Measurements from ENCODE around the gene JMJD1C. TPM values are rescaled to one million over a fixed set of nuclear protein-coding genes. Genes with fewer than 3 reads are reported as not detected.
"Not testable (repeated sequence)": the region's sequence is repeated elsewhere in the genome, so short reads cannot be mapped to it uniquely, and the experiment has no call there.

JMJD1C gene
- total RNA-seq, 2 experiments from 2014 or later = 57.4 to 62.2 TPM

DNA sequence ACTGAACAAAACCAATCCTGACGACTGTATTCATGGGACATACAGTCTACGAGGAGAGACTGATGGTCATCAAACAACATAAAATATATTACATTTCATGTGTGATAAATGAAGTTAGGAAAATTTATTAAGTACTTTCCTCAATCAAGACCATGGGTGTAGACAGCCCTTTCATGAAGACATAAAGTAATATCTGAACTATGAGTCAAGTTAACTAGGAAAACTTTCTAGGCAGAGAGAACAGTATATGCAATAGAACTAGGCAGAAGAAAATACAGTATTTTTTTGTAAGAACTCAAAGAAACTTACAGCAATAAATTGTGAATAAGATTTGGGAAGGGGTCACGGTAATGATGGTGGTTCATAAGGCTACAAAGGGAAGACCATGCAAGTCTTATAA, 112.8 kb downstream of the JMJD1C start:
- H3K36me3 Mint-ChIP-seq (ENCODE audit: low read depth) = peaks cover 3% of the 10 kb centered on the region
- no peak overlapping the region for H3K27ac Mint-ChIP-seq
- H3K4me1 Mint-ChIP-seq = peaks cover 9% of the 10 kb centered on the region
- H3K27me3 Mint-ChIP-seq = no peaks in the 10 kb centered on the region
- ChIA-PET CTCF (no interaction called here), POLR2A (no interaction called here)
- H3K9me3 Mint-ChIP-seq = no peaks in the 10 kb centered on the region
- no peak for DNase-seq
- H3K4me3 Mint-ChIP-seq = no peak overlapping the region

DNA sequence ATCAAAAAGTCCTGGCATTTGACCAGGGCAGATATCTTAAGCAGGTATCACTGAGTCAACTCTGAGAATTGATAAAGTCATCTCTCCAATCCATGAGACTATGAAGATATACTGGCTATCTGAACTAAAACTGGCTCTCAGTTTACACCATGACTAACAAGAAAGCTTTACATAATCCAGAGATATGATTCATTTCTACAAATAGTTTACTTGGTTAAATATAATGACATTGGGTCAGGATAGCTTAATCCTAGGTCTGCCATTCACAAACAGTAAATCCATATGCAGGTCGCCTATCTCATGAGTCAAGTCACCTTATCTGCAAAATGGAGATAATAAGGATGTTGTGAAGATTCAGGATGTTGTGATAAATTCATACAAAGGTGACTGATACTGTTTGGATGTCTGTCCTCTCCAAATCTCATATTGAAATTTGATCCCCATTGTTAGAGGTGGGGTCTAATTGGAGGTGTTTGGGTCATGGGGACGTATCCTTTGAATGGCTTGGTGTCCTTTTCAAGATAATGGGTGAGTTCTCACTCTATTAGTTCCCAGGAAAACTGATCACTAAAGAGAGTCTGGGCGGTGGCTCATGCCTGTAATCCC, 117.4 kb downstream of the JMJD1C start:
- ChIA-PET CTCF (interaction anchor here (0.6 to 0.8 kb wide), 2 partner anchors 37 to 48 kb away, joined by 3 read pairs; no protein-coding TSS in a partner anchor), POLR2A (no interaction called here)
- no peak overlapping the region for H3K4me3 Mint-ChIP-seq
- no peak overlapping the region for H3K27ac Mint-ChIP-seq
- no peak for DNase-seq
- peaks cover 3% of the 10 kb centered on the region for H3K36me3 Mint-ChIP-seq (ENCODE audit: low read depth)
- H3K4me1 Mint-ChIP-seq = peaks cover 2% of the 10 kb centered on the region
- H3K9me3 Mint-ChIP-seq = no peaks in the 10 kb centered on the region
- no peaks in the 10 kb centered on the region for H3K27me3 Mint-ChIP-seq

DNA sequence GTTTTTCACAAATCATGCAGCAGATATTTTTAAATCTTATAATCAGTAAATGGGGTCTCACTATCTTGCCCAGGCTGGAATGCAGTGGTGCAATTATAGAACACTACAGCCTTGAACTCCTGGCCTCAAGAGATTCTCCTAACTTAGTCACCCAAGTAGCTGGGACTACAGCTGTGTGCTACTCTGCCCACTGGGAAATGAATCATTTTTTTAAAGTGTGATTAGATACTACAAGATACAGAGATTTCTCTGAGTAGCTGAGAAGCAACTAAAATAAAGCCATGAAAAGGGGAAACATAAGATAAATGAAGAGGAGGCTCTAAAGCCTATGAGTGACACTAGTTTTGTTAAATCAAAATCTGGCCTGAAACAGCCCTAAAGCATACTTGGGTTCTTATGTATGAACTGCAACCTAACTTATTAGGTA, 119.7 kb downstream of the JMJD1C start:
- Mint-ChIP-seq H3K27ac (no peak overlapping the region), H3K36me3 (ENCODE audit: low read depth) (no peaks in the 10 kb centered on the region), H3K9me3 (no peaks in the 10 kb centered on the region), H3K27me3 (no peaks in the 10 kb centered on the region), H3K4me3 (no peak overlapping the region), H3K4me1 (peaks cover 2% of the 10 kb centered on the region)
- CTCF ChIA-PET = interaction anchor here (0.9 kb wide), 1 partner anchor 60 kb away, joined by 3 read pairs; no protein-coding TSS in a partner anchor
- no peak for DNase-seq
- POLR2A ChIA-PET = no interaction called here

DNA sequence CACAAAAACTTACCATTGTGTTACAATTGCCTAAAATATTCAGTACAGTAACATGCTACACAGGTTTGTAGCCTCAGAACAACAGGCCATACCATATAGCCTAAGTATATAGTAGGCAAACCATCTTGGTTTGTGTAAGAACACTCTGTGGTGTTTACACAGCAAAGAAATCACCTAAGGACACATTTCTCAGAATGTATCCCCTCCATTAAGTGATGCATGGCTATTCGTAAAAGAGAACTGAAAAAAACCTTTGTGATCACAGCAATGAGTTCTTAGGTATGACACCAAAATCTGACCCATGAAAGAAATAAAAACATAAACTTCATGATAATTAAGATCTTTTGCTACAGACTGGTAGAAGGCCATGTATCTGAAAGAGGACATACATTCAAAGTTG, 121.5 kb downstream of the JMJD1C start:
- peaks cover 2% of the 10 kb centered on the region for H3K4me1 Mint-ChIP-seq
- ChIA-PET CTCF (interaction anchor here (1.0 kb wide), 1 partner anchor 8 kb away, joined by 3 read pairs; no protein-coding TSS in a partner anchor), POLR2A (no interaction called here)
- peaks cover 4% of the 10 kb centered on the region for H3K36me3 Mint-ChIP-seq (ENCODE audit: low read depth)
- no peaks in the 10 kb centered on the region for H3K27me3 Mint-ChIP-seq
- H3K4me3 Mint-ChIP-seq = no peak overlapping the region
- no peak for DNase-seq
- no peaks in the 10 kb centered on the region for H3K9me3 Mint-ChIP-seq
- H3K27ac Mint-ChIP-seq = no peak overlapping the region

DNA sequence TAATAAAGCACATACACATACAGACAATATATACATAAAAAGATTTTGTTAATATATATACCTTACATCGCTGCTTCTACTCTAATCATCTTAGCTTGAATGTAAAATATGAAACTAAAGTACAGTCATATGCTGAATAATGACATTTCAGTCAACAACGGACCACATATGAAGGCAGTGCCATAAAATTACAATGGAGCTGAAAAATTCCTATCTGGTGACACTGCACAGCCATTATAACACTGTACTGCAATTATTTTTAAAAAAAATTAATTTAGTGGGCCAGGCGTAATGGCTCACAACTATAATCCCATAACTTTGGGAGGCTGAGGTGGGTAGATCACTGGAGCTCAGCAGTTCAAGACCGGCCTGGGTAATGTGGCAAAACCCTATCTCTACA, 122.3 kb downstream of the JMJD1C start:
- H3K27me3 Mint-ChIP-seq = no peaks in the 10 kb centered on the region
- H3K36me3 Mint-ChIP-seq (ENCODE audit: low read depth) = peaks cover 4% of the 10 kb centered on the region
- ChIA-PET POLR2A (no interaction called here), CTCF (interaction anchor here (1.0 kb wide), 1 partner anchor 8 kb away, joined by 3 read pairs; no protein-coding TSS in a partner anchor)
- H3K4me1 Mint-ChIP-seq = peaks cover 2% of the 10 kb centered on the region
- no peak for DNase-seq
- H3K4me3 Mint-ChIP-seq = no peak overlapping the region
- no peaks in the 10 kb centered on the region for H3K9me3 Mint-ChIP-seq
- H3K27ac Mint-ChIP-seq = no peak overlapping the region

DNA sequence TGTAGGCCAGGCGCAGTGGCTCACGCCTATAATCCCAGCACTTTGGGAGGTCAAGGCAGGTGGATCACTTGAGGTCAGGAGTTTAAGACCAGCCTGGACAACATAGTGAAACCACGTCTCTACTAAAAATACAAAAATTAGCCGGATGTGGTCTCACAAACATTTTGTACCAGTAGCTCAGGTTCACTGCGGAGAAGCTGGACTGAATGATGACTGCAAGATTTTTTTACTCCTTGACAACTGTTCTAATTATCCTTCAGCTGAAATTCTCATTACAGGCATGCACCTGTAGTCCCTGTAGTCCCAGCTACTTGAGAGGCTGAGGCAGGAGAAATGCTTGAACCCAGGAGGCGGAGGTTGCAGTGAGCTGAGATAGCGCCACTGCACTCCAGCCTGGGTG, 126.1 kb downstream of the JMJD1C start:
- H3K36me3 Mint-ChIP-seq (ENCODE audit: low read depth); H3K4me1 Mint-ChIP-seq; H3K27me3 Mint-ChIP-seq; H3K9me3 Mint-ChIP-seq; DNase-seq; H3K27ac Mint-ChIP-seq; POLR2A ChIA-PET; CTCF ChIA-PET; H3K4me3 Mint-ChIP-seq: not testable (repeated sequence)

DNA sequence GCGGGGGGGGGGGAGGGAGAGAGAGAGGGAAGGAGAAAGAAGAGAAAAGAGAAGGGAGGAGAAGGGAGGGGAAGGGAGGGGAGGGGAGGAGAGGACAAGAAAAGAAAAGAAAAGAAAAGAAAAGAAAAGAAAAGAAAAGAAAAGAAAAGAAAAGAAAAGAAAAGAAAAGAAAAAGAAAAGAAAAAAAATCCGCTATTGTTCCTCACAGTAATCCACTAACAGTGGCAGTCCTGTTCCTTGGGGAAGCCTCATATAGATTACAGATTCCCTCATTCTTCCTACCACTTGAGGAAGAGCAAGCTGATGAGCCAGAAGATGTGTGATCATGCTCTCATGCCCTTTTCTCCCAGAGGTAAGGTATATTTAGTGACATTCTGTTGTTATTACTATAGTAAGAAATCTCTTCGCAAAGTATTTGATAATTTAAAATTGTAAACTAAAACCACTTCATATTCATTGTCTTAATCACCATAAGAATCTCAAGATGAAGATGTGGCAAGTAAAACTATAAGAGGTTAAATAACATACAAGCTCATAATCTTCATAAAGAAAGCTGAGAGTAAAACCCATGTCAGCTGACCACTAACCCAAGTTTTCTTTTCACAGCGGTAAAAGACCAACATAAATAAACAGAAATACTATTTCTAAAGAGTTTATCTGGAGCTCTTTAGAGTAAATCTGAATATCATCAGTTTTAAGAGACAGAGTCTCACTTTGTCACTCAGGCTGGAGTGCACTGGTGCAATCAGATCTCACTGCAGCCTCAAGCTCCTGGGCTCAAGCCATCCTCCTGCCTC, 128.1 kb downstream of the JMJD1C start:
- DNase-seq = no peak
- CTCF ChIA-PET = interaction anchor here (0.6 to 0.7 kb wide), 3 partner anchors 31 to 753 kb away, joined by 3 to 4 read pairs (median 3); no protein-coding TSS in a partner anchor
- Mint-ChIP-seq H3K4me3 (no peak overlapping the region), H3K4me1 (peaks cover 2% of the 10 kb centered on the region), H3K36me3 (ENCODE audit: low read depth) (peaks cover 4% of the 10 kb centered on the region), H3K27ac (no peak overlapping the region), H3K27me3 (no peaks in the 10 kb centered on the region), H3K9me3 (no peaks in the 10 kb centered on the region)
- POLR2A ChIA-PET = no interaction called here

DNA sequence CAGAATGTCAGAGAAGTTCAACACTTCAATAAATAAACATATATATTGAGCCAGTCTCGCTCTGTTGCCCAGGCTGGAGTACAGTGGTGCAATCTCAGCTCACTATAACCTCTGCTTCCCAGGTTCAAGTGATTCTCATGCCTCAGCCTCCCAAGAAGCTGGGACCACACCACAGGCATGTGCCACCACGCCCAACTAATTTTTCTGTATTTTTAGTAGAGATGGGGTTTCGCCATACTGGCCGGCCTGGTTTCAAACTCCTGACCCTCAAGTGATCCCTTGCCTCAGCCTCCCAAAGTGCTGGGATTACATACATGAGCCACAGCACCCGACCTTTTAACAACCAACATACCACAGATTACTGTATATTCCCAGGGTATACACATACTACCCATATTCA, 134.2 kb downstream of the JMJD1C start:
- ChIA-PET CTCF (no interaction called here), POLR2A (no interaction called here)
- DNase-seq = no peak
- Mint-ChIP-seq H3K4me3 (no peak overlapping the region), H3K36me3 (ENCODE audit: low read depth) (peaks cover 1% of the 10 kb centered on the region), H3K27me3 (no peaks in the 10 kb centered on the region), H3K27ac (no peak overlapping the region), H3K9me3 (no peaks in the 10 kb centered on the region), H3K4me1 (no peaks in the 10 kb centered on the region)

DNA sequence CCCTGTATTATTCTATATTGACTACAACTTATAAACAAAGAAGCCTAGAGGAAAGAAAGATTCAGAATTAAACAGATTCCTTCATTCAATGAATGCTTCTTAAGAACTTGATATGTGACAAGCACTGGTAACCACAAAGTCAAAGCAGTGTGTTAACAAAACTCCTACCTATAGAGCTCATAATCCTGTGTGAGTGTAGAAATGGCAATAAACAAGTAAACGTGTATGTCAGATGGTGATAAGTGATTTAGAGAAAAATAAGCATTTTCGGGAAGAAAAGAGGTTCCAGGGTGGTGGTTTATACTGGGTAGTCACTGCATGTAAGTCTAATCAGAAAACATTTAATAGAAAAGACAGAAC, 141.3 kb downstream of the JMJD1C start:
- ChIA-PET CTCF (interaction anchor here (0.7 kb wide), 1 partner anchor 410 kb away, joined by 3 read pairs; no protein-coding TSS in a partner anchor), POLR2A (no interaction called here)
- no peaks in the 10 kb centered on the region for H3K27me3 Mint-ChIP-seq
- no peaks in the 10 kb centered on the region for H3K9me3 Mint-ChIP-seq
- DNase-seq = no peak
- H3K27ac Mint-ChIP-seq = no peak overlapping the region
- peaks cover 3% of the 10 kb centered on the region for H3K36me3 Mint-ChIP-seq (ENCODE audit: low read depth)
- no peak overlapping the region for H3K4me3 Mint-ChIP-seq
- H3K4me1 Mint-ChIP-seq = no peaks in the 10 kb centered on the region

DNA sequence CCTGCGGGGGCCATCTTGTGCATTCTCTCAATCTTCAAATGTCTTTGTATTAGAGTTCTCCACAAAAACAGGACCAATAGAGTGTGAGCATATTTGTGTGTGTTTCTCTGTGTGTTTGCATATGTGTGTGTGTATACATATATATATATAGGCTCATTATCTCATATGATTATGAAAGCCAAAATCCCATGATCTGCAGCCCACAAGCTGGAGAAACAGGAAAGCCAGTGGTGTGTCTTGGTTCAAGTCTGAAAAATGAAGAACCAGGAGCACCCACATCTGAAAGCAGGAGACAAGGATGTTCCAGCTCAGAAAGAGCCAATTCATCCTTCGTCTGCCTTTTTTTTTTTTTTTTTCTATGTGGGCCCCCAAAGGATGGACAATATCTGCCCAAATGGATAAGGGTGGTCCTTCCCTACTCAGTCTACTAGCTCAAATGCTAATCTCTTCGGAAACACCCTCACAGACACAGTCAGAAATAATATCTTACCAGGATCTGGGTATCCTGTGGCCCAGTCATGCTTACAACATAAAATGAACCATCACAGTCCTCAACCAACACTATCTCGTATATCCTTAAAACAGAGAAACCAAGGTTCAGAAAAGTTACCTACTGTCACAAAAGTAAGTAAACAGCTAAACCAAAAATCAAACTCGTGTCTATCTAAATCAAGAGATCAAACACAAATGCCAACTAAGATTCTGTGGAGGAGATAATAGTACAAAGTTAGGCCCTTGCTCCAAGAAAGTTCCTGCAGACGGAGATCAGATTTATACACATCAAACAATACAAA, 141.9 kb downstream of the JMJD1C start:
- no peak overlapping the region for H3K4me3 Mint-ChIP-seq
- H3K27me3 Mint-ChIP-seq = no peaks in the 10 kb centered on the region
- no peaks in the 10 kb centered on the region for H3K9me3 Mint-ChIP-seq
- CTCF ChIA-PET = interaction anchor here (0.6 to 0.7 kb wide), 2 partner anchors 411 to 439 kb away, joined by 3 read pairs; no protein-coding TSS in a partner anchor
- no peak for DNase-seq
- H3K27ac Mint-ChIP-seq = no peak overlapping the region
- peaks cover 3% of the 10 kb centered on the region for H3K36me3 Mint-ChIP-seq (ENCODE audit: low read depth)
- POLR2A ChIA-PET = no interaction called here
- H3K4me1 Mint-ChIP-seq = no peaks in the 10 kb centered on the region

DNA sequence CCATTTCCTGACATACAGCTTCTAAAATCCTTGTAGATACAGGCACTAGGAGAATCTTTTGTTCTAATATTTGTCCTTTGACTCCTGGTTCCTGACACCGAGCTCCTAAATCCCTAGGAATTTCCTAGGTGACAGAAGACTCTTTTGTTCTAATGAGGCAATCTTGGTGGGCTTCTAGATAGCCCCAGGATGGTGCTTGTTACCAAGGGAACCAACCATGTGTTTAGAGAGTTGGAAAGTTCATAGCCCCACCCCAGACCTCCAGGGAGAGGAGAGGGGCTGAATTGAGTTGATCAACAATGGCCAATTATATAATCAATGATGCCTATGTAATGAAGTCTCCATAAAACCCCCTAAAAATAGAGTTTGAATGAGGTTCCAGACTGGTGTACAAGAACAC, 145.1 kb downstream of the JMJD1C start:
- POLR2A ChIA-PET = no interaction called here
- no peaks in the 10 kb centered on the region for H3K9me3 Mint-ChIP-seq
- no peak for DNase-seq
- no peak overlapping the region for H3K4me3 Mint-ChIP-seq
- H3K27me3 Mint-ChIP-seq = no peaks in the 10 kb centered on the region
- CTCF ChIA-PET = no interaction called here
- peaks cover 5% of the 10 kb centered on the region for H3K36me3 Mint-ChIP-seq (ENCODE audit: low read depth)
- no peaks in the 10 kb centered on the region for H3K4me1 Mint-ChIP-seq
- no peak overlapping the region for H3K27ac Mint-ChIP-seq

DNA sequence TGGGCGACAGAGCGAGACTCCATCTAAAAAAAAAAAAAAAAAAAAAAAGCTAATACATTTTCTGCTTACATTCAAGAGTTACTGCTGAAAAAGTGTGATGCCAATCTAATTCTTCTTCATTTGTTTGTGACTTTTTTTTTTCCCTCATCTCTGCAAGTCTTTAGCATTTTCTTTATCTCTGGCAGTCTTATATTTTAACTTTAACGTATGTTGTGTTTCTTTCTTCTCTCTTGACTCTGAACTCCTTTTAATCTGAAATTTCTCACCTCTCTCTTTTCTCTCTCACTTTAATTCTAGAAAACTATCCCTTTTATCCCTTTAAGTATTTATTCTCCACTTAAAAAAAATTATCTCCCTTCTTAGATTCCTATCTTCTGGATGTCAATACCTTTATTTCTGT, 146.5 kb downstream of the JMJD1C start:
- ChIA-PET POLR2A (no interaction called here), CTCF (interaction anchor here (0.7 kb wide), 1 partner anchor 359 kb away, joined by 3 read pairs; no protein-coding TSS in a partner anchor)
- Mint-ChIP-seq H3K27ac (no peak overlapping the region), H3K36me3 (ENCODE audit: low read depth) (peaks cover 5% of the 10 kb centered on the region), H3K9me3 (no peaks in the 10 kb centered on the region), H3K4me1 (no peaks in the 10 kb centered on the region), H3K4me3 (no peak overlapping the region), H3K27me3 (no peaks in the 10 kb centered on the region)
- no peak for DNase-seq

DNA sequence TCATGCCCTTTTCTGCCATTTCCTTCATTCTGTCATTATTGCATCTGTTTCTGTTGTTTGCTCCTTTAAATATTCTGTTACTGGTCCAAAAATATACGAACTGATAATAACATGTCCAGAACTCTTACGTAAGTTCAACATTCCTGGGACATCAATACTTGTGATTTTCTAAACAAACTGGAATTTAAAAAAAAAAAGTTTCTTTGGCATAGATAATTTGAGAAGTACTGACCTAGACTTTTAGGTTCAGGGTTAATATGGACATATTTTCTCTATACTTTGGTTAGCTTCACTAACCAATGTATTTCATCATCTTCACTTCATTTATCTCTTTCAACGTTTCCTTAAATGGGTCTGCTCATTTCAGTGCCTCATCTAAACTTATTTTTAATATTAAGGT, 147.3 kb downstream of the JMJD1C start:
- ChIA-PET CTCF (interaction anchor here (0.7 kb wide), 1 partner anchor 360 kb away, joined by 3 read pairs; no protein-coding TSS in a partner anchor), POLR2A (no interaction called here)
- H3K4me1 Mint-ChIP-seq = no peaks in the 10 kb centered on the region
- H3K27me3 Mint-ChIP-seq = no peaks in the 10 kb centered on the region
- no peak overlapping the region for H3K4me3 Mint-ChIP-seq
- H3K9me3 Mint-ChIP-seq = no peaks in the 10 kb centered on the region
- no peak for DNase-seq
- peaks cover 9% of the 10 kb centered on the region for H3K36me3 Mint-ChIP-seq (ENCODE audit: low read depth)
- no peak overlapping the region for H3K27ac Mint-ChIP-seq

Data from activated CD4-positive, alpha-beta T cell treated with anti-CD3 and anti-CD28 coated beads, Interleukin-2, amount 10 ng/mL, durations not matched to agents 7 days and 5 days (primary cell).